Measurements from ENCODE around the gene FGF1.
A peak's percentile ranks its signal among the peaks of the same experiment; 100 is the strongest.

The FGF1 gene

DNA sequence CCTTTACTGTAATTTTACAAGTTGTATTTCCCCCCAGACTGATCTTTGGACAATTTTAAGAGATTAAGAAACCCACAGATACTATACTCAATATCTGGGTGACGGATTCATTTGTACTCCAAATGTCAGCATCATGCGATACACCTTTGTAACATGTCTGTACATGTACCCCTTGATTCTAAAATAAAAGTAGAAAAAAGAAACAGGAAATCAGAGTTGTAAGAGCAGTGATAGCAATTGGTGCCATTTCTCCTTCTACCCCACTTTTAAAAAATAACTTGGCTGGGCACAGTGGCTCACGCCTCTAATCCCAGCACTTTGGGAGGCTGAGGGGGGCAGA, 116.9 kb downstream of the FGF1 start:
- DNase-seq = no peak

DNA sequence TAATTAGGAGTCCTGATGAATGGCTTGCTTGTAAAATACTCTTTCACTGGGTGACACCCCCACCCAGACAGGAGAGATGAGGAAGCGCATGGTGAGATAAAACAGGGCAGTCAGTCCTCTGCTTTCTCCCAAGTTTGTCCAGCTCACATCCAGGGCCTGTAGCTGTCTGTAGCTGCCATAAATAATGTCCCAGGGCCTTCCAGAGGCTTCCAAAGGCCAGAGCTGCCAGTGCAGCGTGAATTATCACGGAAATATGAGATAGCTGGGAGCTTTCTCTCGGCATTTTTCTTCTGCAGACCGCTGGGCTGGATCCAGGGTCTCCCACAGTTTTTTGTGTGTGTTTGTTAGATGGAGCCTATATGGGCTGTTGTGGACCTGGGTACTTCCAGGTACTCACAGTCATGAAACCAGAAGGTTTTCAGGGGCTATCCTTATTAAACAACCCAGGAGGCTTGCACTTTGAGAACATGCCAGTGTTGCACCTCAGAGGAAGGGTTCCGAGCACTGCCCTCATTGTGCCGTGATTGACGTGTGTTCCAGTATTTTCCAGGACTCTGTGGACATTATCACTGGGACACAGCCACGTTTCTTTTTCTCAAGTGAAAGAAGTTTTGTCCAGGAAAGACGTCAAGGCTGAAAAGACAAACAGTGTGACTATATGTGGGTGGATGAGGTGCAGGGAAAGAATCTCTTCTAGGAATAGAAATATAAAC, 117.5 kb downstream of the FGF1 start:
- DNase-seq = no peak

DNA sequence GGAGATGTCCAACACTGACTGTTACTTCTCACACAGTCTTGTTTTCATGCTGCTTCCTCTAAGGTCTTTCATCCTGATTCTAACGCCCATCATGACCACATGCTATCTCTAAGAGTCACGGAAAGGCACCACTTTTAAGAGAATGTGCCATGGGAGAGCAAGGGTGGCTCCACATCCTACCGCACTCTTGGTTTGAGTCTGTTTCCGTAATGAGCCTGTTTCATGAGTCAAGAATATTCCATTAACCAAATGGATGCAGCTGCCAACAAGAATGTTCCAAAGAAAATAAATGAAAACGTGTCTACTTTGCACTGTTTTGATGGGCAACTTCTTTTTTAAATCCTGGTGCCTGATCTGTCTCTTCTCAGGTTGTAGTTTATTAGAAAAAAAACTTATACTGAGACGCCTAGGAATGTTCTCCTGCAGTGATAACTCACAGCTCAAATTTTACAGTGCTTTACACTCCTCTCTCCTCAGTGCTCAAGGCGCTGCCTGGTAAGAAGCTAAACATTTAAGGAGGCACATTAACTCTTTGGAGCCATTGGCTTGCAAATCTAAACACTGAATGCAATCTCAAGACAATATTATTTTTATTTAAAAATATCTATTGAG, 124.3 kb downstream of the FGF1 start:
- no peak for DNase-seq

DNA sequence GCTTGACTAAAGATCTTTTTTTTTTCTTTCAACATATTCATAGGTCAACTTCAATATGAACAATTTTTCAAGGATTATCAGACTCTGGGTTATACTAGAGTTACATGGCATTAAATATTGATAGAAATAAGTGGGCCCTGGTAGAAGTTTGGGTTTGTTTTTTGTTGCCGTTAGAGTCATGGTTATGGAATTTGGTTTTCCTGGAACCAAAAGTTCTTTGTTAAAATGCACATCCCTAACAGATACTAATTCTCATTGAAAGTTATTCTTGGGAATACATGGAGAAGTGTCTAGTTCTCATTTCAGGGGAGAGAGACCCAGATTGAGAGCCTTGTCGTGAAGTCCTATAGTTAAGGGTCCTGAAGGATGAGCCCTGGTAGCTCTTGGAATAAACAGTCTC, 124.9 kb downstream of the FGF1 start:
- DNase-seq = no peak

DNA sequence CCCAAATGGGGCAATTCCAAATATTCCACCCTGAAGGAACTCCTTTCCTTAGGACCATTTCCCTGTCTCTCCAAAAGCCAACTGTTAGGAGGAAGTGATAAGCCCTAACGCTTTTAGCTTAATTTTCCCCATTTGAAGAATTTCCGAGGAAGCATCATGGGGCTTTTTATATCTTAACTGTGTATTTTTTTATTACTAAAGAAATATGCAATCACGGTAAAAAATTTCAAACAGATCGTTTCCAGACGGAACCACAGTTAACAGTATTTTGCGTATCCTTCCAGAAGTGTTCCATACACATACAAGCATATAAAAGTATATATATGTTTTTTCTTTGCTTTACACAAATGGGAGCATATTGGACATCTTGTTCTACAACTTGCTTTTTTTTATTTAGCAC, 133.8 kb downstream of the FGF1 start:
- DNase-seq = no peak

DNA sequence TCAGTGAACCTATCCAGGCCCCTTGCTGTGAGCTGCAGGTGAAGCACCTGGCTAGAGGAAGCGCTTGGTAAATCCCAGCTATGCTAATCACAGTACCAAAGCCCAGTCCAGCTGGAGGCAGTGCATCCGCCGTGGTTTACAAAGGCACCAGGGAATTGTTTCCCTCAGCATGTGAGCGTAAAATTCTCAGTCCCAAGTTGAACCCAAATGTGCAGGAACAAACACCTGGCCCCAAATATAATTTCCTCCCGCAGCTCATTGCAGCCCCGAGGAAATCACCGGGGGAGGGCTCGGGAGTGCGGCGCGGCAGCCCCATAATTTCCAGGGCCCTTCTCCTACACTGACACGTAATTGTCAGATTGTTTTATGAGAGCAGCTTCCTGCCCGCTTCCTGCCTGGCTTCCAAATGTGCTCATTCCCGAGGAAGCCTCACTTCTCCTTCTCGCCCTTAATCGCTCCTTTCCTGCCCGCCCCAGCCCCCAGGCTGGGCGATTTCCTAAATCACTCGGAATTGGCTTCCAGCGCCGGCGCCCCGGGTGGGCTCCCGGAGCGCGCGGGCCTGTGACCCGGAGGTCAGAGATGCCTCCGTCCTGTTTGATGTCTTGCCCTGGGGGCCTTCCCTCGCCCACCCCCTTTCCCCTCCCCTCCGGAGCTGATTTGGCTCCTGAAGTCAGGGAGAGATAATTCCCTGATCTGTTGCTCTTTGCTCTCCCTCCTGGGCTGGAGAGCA, 134.4 kb downstream of the FGF1 start:
- no peak for DNase-seq

DNA sequence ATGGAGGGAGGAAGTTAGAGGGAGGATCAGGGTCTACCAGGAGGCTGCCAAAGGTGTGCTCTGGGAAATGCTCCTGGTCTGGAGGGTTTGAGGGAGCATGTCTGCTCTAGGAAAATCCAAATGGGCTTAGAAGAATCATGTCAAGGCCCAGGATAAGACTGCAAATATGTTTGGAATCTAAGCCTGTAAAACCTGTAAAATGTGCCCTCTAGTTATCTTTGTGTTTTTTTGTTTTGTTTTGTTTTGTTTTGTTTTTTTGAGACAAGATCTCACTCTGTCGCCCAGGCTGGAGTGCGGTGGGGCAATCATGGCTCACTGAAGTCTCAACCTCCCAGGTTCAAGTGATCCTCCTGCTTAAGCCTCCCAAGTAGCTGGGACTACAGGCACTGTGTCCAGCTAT, 135.4 kb downstream of the FGF1 start:
- no peak for DNase-seq

DNA sequence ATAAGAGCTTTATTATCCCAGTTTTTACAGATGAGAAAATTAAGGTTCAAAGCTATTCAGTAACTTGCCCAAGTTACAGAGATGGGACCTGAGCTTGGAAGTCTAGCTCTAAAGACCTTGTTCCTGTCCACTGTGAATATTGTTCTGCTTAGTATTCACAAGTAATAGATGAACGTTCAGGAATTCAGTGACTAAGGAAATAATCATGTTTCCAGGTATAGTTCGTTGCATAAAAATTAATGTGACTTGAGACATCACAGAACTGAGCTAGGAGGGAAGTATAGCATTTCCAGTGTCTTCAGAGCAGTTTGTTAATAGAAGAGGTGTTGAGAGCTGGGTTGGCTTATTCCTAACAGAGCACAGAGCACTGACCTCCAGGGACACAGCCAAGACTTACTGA, 136.1 kb downstream of the FGF1 start:
- DNase-seq = no peak

DNA sequence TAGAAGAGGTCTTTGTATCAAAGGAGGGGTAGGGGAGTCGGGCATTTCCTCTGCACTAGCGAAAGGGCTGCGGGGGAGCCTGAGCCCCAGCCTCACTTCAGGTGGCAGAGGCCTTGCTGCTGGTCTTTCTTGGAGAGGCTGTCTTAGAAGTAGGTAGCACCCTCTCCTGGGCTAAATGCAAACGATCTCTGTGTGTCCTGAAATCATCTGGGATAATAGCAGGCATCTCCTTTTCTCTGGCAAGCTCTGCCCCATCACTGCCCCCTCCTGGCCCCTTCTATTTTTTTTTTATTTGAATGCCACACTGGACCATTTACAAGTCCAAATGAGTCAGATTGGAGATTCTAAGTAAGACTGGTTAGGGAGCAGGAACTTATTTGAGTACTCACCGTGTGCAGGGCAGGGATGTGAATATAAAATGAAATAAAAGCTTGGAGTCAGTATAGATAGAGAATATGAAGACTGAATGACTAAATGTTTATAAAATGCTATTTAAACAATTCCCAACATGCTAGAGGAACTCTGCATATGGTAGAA, 137.1 kb downstream of the FGF1 start:
- DNase-seq = peak; percentile 69

DNA sequence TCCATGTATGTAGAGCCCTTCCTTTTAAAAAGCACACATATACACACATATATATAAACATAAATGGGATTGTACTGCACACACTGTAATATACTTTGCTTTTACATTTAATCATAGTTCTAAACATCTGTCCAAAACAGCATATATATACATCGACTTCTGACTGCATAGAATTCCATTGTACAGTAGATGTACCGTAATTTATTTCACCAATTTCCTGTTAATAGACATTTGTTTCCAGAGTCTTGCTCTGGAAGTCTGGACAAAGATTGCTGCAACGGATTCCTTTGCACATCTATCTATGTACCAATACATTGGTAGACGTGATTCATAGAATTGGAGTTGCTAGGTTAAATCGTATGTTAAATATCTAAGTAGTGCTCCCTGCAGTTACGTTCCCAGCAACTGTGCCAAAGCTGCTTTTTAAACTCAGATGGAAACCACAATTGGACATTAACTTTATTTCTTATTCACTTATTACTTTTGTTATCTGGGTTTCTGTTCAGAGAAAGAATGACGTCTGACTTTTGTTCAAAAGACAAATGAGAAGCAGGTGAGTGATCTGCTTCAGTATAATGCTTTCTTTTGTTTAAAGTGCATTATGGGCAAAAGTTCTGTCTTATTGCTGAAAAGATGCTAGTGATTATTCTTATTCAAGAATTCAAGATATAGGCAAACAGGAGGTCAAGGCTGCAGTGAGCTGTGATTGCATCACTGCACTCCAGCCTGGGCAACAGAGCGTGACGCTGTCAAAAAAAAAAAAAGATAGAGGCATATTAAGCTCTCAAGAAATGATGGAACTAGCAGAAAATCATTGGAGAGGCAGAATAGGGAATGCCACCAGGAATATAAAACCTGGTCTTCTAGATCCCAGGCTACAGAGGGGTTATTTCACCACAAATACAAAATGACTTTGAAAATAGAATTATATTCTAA, 138.2 kb downstream of the FGF1 start:
- no peak for DNase-seq

DNA sequence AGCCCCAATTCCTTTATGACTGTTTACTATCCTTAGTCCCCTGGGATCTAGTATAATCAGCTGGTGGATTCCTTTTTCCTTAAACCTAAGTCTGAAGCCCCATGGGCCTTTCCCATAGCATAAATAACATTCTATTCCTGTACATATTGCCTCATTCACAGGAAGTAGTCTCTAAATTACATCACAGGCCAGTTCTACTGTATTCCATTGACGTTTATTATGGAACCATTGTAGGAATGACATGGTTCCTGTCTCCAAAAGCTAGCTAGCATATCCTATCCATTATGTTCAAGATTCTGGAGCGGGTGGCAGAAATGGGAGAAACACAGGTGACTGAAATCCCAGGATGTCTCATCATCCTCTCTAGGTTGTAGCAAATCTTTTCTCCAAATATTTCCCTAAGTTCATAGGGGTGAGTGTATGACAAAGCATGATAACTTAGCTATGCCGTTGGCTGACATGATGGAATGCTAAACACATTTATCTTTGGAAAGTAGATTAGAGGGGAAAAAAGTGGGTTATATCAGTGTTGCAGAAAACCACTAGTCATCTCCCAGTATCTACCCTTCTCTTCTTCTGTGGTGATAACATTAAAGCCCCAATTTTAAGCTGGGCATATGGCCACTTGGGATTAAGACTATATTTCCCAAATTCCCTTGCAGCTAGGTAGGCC, 140.1 kb downstream of the FGF1 start:
- DNase-seq = no peak

DNA sequence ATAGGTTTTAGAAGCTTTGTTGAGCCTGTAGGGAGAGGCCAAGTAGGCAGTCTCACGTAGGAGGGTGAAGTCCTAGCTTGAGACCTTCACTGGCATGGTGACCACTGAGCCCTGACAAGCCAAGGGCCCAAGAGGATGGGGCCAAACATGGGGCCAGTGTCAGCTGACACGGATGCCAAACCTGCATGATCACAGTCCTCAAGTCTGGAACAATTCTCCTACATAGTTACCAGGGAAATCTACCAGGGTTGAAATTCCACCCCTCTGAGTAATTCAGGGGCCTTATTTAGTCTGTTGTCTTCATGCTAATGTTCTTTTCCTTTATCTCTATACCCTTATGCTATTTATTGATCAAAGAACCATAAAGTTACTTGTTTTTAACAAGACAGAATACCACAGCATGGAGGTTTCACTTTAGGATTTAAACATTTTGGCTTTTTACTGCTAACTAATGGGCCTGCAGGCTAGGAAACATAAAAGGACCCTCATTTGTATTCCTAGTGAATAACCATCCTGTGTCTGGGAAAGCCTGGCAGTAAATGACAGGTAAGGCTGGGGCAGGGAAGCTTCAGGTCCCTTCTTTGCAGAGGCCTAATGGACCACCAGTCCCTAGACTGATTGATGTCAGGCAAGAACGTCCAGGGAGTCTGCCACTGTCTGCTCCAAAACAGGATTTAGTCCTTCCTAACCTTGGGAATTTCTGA, 140.8 kb downstream of the FGF1 start:
- no peak for DNase-seq

DNA sequence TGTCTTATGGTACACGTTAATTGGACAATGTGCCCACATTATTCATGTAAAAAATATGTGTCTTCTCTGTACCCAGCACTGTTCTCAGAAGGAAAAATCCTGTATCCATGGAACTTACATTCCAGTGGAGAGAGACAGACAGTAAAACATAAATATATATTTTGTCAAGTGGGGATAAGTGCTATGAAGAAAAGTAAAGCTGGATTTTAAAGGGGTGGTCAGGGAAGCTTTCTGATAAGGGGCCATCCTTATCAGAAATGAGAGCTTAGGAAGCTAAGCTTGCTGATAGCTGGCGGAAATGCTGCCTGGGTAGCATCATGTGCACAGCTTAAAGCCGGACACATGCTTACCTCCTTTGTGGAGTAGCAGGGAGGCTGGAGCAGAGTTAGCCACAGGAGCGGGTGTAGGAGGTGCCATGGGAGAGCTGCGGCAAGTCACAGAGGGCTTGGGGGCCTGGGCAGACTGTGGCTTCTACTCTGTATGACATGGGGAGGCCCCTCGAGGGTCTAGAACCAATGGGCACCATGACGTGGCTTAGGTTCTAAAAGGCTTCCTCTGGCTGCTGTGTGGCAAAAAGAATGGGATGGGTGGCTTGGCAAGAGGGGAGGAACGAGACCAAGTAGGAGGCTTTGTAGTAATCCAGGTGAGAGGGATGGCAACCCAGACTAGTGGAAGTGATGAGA, 141.7 kb downstream of the FGF1 start:
- DNase-seq = no peak

DNA sequence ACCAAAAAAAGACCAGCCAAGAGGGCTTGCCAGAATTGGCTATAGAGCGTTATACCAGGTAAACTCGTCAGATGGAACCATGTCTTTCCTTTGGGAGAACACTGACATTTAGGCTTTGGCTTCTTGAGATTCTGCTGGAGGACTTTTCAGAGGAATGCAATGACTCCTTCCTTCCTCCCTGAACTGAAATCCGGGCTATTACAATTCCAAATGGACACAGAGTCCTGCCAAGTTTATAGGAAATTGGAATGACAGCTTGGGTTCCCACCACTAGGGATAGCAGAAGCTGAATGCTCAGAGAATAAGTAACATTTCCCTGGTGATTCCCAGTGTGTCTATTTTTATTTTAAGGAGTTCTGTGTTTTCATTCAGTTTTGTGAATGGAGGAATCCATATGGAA, 143.0 kb downstream of the FGF1 start:
- DNase-seq = no peak

All from hematopoietic multipotent progenitor cell treated with erythropoietin and hydrocortisone succinate and interleukin-3 and kit ligand, for 4 days (in vitro differentiated cells).